AG09319 (cell line): ENCODE measurements around the gene OCRL.
"Not testable (repeated sequence)": the region's sequence is repeated elsewhere in the genome, so short reads cannot be mapped to it uniquely, and the experiment has no call there.

Source experiments
- DNase-seq: peaks from one replicate; pipeline ENCODE4 v3.0.0-alpha.2; 2010; ENCODE audit warnings: low read depth; ENCODE audit errors: extremely low read depth
- CTCF ChIP-seq: IDR thresholded peaks from 2 replicates; pipeline ENCODE4 v1.5.1; 2011; ENCODE audit warnings: low read depth, mild to moderate bottlenecking, inconsistent platforms, low read length, moderate library complexity

Gene OCRL

GRCh38 chrX:129559783-129560182 lies 19.7 kb downstream of the OCRL start:
- DNase-seq, result no peak
- TF ChIP-seq CTCF, result no peak

GRCh38 chrX:129561453-129561852 lies 21.4 kb downstream of the OCRL start:
- TF ChIP-seq CTCF, result no peak

GRCh38 chrX:129564345-129564744 lies 24.3 kb downstream of the OCRL start:
- DNase-seq, result not testable (repeated sequence)

More at GRCh38 chrX:129561453-129561852, 21.4 kb downstream of the OCRL start:
- DNase-seq, result no peak

- DNase-seq, result no peak
- TF ChIP-seq CTCF, result no peak
Measured at GRCh38 chrX:129565046-129565650, 25.1 kb downstream of the OCRL start.

- no peak for DNase-seq
- no peak for TF ChIP-seq CTCF
Measured at GRCh38 chrX:129566073-129566472, 26.0 kb downstream of the OCRL start.

GRCh38 chrX:129568349-129568748 lies 28.3 kb downstream of the OCRL start:
- DNase-seq, result no peak
- TF ChIP-seq CTCF, result no peak

GRCh38 chrX:129572422-129572821 lies 32.4 kb downstream of the OCRL start:
- no peak for TF ChIP-seq CTCF
- no peak for DNase-seq

- DNase-seq, result not testable (repeated sequence)
Measured at GRCh38 chrX:129573652-129574051, 33.6 kb downstream of the OCRL start.
